GM12878 (cell line): ENCODE data around the gene GPC2. TPM values are rescaled to one million over a fixed set of nuclear protein-coding genes. Genes with fewer than 3 reads are reported as not detected.
A peak's percentile ranks its signal among the peaks of the same experiment; 100 is the strongest.

Experiments
- ATAC-seq: fragments of 200-7000 bp; cut with Tn5 transposase; 3 replicates; pipeline ENCODE4 v1.9.1; 2020; ENCODE audit warnings: mild to moderate bottlenecking, moderate library complexity
- BruUV-seq: library from RNA; stranded (reverse); fragments of 400-500 nt; replicated peaks from 2 replicates; lab custom pipeline; 2021; lab: Mats Ljungman, UMichigan
- CTCF ChIA-PET: fragments of 300-600 bp; sonication (Branson Sonifier 250); formaldehyde crosslinking; extraction: SDS; loops from one replicate; lab custom pipeline; 2021; ENCODE audit warnings: inconsistent platforms; lab: Yijun Ruan, JAX
- POLR2A ChIA-PET: fragments of 350-600 bp; formaldehyde crosslinking; extraction: SDS; loops from one replicate; lab custom pipeline; 2021; ENCODE audit warnings: inconsistent platforms; lab: Charles Lee
- RAD21 ChIA-PET: fragments of 300-600 bp; sonication (Branson Sonifier 250); formaldehyde crosslinking; loops from one replicate; lab custom pipeline; 2023; ENCODE audit warnings: antibody characterized with exemption; ENCODE audit not compliant: unreplicated experiment; lab: Charles Lee
- SMC1A ChIA-PET: fragments of 300-600 bp; sonication (Branson Sonifier 250); formaldehyde crosslinking; loops from one replicate; lab custom pipeline; 2023; ENCODE audit not compliant: unreplicated experiment, uncharacterized antibody; lab: Charles Lee
- DNase-seq: peaks from one replicate; pipeline ENCODE4 v3.0.0-alpha.2; 2011; ENCODE audit warnings: low read depth, low spot score
- FAIRE-seq: peaks from 3 replicates; lab custom pipeline; 2011; peaks lifted over from hg19 to GRCh38; lab: Jason Lieb, UNC
- H2AFZ ChIP-seq: 2 replicates; pipeline ENCODE4 v1.6.0; 2011; ENCODE audit warnings: low read depth, low read length, control low read depth; ENCODE audit not compliant: control insufficient read depth
- H3K27ac ChIP-seq: 2 replicates; pipeline ENCODE4 v1.5.1; 2011; ENCODE audit warnings: control low read depth; ENCODE audit not compliant: control insufficient read depth, insufficient read depth
- H3K27me3 ChIP-seq, 2 experiments: replicated peaks in 1 of 2; 2 replicates each; pipeline versions ENCODE4 v1.6.0 to v1.6.1; 2011; ENCODE audit warnings: low read length in 1 of 2; ENCODE audit not compliant: control insufficient read depth in 2 of 2, insufficient read depth in 2 of 2
- H3K36me3 ChIP-seq, 2 experiments: 2 replicates each; pipeline ENCODE4 v1.5.1; 2011; ENCODE audit warnings: low read length in 1 of 2; ENCODE audit not compliant: control insufficient read depth in 2 of 2, insufficient read depth in 2 of 2
- H3K4me1 ChIP-seq: 2 replicates; pipeline ENCODE4 v1.6.1; 2011; ENCODE audit warnings: mild to moderate bottlenecking, low read length, moderate library complexity, mixed read lengths; ENCODE audit not compliant: control insufficient read depth, insufficient read depth
- H3K4me2 ChIP-seq: 2 replicates; pipeline ENCODE4 v1.6.0; 2011; ENCODE audit warnings: control low read depth; ENCODE audit not compliant: control insufficient read depth, insufficient read depth
- H3K4me3 ChIP-seq: fragments of 200-600 bp; sonication (generic); 2 replicates; pipeline ENCODE4 v1.5.1; 2016
- H3K79me2 ChIP-seq: 2 replicates; pipeline ENCODE4 v1.6.0; 2011; ENCODE audit warnings: low read length; ENCODE audit not compliant: control insufficient read depth, insufficient read depth
- H3K9ac ChIP-seq: 2 replicates; pipeline ENCODE4 v1.8.0; 2011; ENCODE audit warnings: low read length, control low read depth, mixed read lengths; ENCODE audit not compliant: control insufficient read depth, insufficient read depth
- H3K9me3 ChIP-seq: replicated peaks from 3 replicates; pipeline ENCODE4 v1.5.1; 2011; ENCODE audit warnings: mild to moderate bottlenecking, low read length; ENCODE audit not compliant: control insufficient read depth, insufficient read depth
- H4K20me1 ChIP-seq: 2 replicates; pipeline ENCODE4 v1.6.0; 2011; ENCODE audit not compliant: control insufficient read depth, insufficient read depth
- NBN ChIP-seq: fragments of 450-650 bp; IDR thresholded peaks from 2 replicates; pipeline ENCODE4 v1.6.1; 2016
- NFXL1 ChIP-seq: fragments of 450-650 bp; IDR thresholded peaks from 2 replicates; pipeline ENCODE4 v1.6.1; 2017; ENCODE audit warnings: antibody characterized with exemption, mild to moderate bottlenecking, borderline replicate concordance
- RAD21 ChIP-seq: IDR thresholded peaks from 2 replicates; pipeline ENCODE4 v1.6.1; 2011; ENCODE audit warnings: mild to moderate bottlenecking, low read depth, low read length, moderate library complexity; ENCODE audit not compliant: insufficient read depth
- TBL1XR1 ChIP-seq: IDR thresholded peaks from 2 replicates; pipeline ENCODE4 v1.6.1; 2012; ENCODE audit warnings: low read depth, low read length, improper control_type of control experiment
- YY1 ChIP-seq: IDR thresholded peaks from 2 replicates; pipeline ENCODE4 v1.6.1; 2011; ENCODE audit warnings: low read depth, mild to moderate bottlenecking, low read length
- WGBS: methylation state at CpG from one replicate; pipeline ENCODE4 v1.1.6; 2016; ENCODE audit warnings: low lambda C conversion rate; ENCODE audit not compliant: insufficient replicate concordance, insufficient coverage; ENCODE audit errors: missing lambda C conversion rate; 5-methylcytosine and 5-hydroxymethylcytosine counted together
- in situ Hi-C: fragments of 300-500 bp; cut with MboI; formaldehyde crosslinking; loops from 9 replicates; pipeline ENCODE4 v1.14.3; 2018; ENCODE audit warnings: mixed read lengths
- intact Hi-C: fragments of 100-400 bp; cut with micrococcal nuclease; formaldehyde crosslinking; loops from one replicate; pipeline ENCODE4 v1.14.2; 2022; ENCODE audit not compliant: unreplicated experiment
- polyA plus RNA-seq, 11 experiments: library from polyadenylated mRNA; depleted of rRNA in 4 of 11; unstranded in 6 of 11; stranded (reverse) in 5 of 11; fragments of >200 nt; fragmentation: Nextera tagmentation in 4 of 11; fragmentation: Illumina TruSeq in 1 of 11; extraction: Ambion mirVana in 4 of 11; extraction: Trizol in 1 of 11; gene quantifications; 1 replicate in 1 of 11; 2 replicates in 10 of 11; pipeline versions ENCODE4 v1.2.1 to v1.2.3, GENCODE V29; 2011 to 2016; ENCODE audit warnings: inconsistent platforms in 2 of 11, missing spikeins in 2 of 11, low read depth in 1 of 11
- total RNA-seq, 4 experiments: library from RNA; depleted of rRNA in 3 of 4; stranded (reverse); fragments of >200 nt in 3 of 4; fragmentation: Illumina TruSeq in 1 of 4; extraction: Trizol in 1 of 4; gene quantifications; 2 replicates each; pipeline versions ENCODE4 v1.2.1 to v1.2.3, GENCODE V29; 2013 to 2021

The GPC2 gene
- total and polyA plus RNA-seq, 10 of the 15 experiments (the other 5 are each of a cell fraction or from before 2014, with no cell fraction given), result 0.19 to 6.3 (median 0.77) TPM

DNA sequence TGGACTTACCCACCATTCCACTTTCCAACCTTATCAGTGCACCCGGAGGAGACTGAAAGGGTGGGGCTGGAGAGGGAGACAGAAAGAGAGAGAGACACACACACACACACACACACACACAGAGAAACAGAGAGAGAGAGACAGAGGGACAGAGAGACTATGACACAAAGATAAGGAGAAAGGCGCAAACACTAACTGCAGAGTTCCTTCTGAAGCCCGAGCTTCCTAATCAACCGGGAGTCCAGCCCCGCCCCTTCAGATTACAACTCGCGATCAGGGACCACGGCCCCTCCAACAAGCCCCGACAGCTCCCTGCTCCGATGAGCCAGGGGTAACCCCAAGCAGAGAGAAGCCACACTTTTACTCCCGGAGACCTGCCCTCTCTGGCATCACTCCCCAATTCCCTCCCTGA is 9.3 kb downstream of the GPC2 start:
- Histone ChIP-seq H3K4me3 (peak overlapping the region; percentile 60), H3K36me3 (no peaks in the 10 kb centered on the region), H3K79me2 (no peaks in the 10 kb centered on the region), H2AFZ (peak overlapping the region; percentile 35), H3K27ac (no peak overlapping the region), H3K9ac (peak overlapping the region; percentile 43)
- intact Hi-C loops, result no loop called here
- RAD21 ChIA-PET, result interaction anchor here (0.7 to 1.9 kb wide), 10 partner anchors 9 to 240 kb away, joined by 3 to 7 read pairs (median 4); partner anchors contain the start of genes GPC2, LAMTOR4, STAG3 and TRAPPC14
- POLR2A ChIA-PET, result interaction anchor here (0.6 to 3.3 kb wide), 10 partner anchors 10 to 68 kb away, joined by 3 to 11 read pairs (median 3); partner anchors contain the start of genes GPC2, LAMTOR4 and STAG3
- DNase-seq (no peak), ATAC-seq (peak; percentile 40)
- no TSS peak for BruUV-seq
- CTCF ChIA-PET, result interaction anchor here (0.6 to 2.2 kb wide), 10 partner anchors 9 to 54 kb away, joined by 3 to 9 read pairs (median 6); partner anchors contain the start of gene TRAPPC14
- SMC1A ChIA-PET, result interaction anchor here (1.1 to 2.0 kb wide), 7 partner anchors 12 to 53 kb away, joined by 3 to 7 read pairs (median 4); partner anchors contain the start of gene LAMTOR4
- 24% methylated on average over 11 of the region's 11 CpGs for WGBS
- in situ Hi-C loops, result no loop called here
- TF ChIP-seq TBL1XR1, result no peak
- TF ChIP-seq YY1, result no peak
- no peak for TF ChIP-seq RAD21
- TF ChIP-seq NBN, result peak; percentile 42; the same call in 1 of the 2 replicates
- TF ChIP-seq NFXL1, result no peak
- TF ChIP-seq, all 136 proteins: peak for 1
- H3K4me2 ChIP-seq, result peak overlapping the region; percentile 66
- no peak for FAIRE-seq
- H3K4me1 ChIP-seq, result peaks cover 49% of the 10 kb centered on the region
- peaks cover 4 to 6% of the 10 kb centered on the region in 2 experiments; a peak in 3 of 4 replicates for H3K27me3 ChIP-seq
- no peaks in the 10 kb centered on the region for H3K9me3 ChIP-seq
- H4K20me1 ChIP-seq, result no peaks in the 10 kb centered on the region
